Measurements from ENCODE around the gene HOXD12. TPM values are rescaled to one million over a fixed set of nuclear protein-coding genes. Genes with fewer than 3 reads are reported as not detected.
A peak's percentile ranks its signal among the peaks of the same experiment; 100 is the strongest.

HOXD12 gene
- total RNA-seq, 2 donors from 2014 or later: not detected

- Mint-ChIP-seq H3K4me1 (peaks cover 13% of the 10 kb centered on the region), H3K4me3 (no peak overlapping the region), H3K36me3 (ENCODE audit: low read depth) (peaks cover 24% of the 10 kb centered on the region), H3K27ac (no peak overlapping the region), H3K27me3 (peaks cover 63% of the 10 kb centered on the region), H3K9me3 (no peaks in the 10 kb centered on the region)
- no peak for ATAC-seq (replicated peaks)
These were observed 4.9 kb downstream of the HOXD12 start for GRCh38 chr2:176104316-176105077.

- Mint-ChIP-seq H3K9me3 (no peaks in the 10 kb centered on the region), H3K27me3 (peaks cover 70% of the 10 kb centered on the region)
These were observed 5.6 kb downstream of the HOXD12 start for GRCh38 chr2:176105078-176105729.

GRCh38 chr2:176105730-176106580 is 6.4 kb downstream of the HOXD12 start:
- no peak for ATAC-seq (replicated peaks)

More at GRCh38 chr2:176105078-176105729, 5.6 kb downstream of the HOXD12 start:
- Mint-ChIP-seq H3K4me3 (no peak overlapping the region), H3K4me1 (peaks cover 15% of the 10 kb centered on the region), H3K36me3 (ENCODE audit: low read depth) (peaks cover 26% of the 10 kb centered on the region), H3K27ac (no peak overlapping the region)
- ATAC-seq (replicated peaks): no peak

GRCh38 chr2:176106581-176107539 is 7.3 kb downstream of the HOXD12 start, which contains the start of gene HOXD11:
Gene HOXD11, plus strand, starts transcription at chr2:176107280. Its CDS starts 76 bp downstream, at chr2:176107356.
- H3K9me3 Mint-ChIP-seq: no peaks in the 10 kb centered on the region
- H3K4me1 Mint-ChIP-seq: peaks cover 15% of the 10 kb centered on the region
- H3K36me3 Mint-ChIP-seq (ENCODE audit: low read depth): peaks cover 26% of the 10 kb centered on the region
- ATAC-seq (replicated peaks): no peak
- peak within 1 kb of the TSS; percentile 47 for H3K4me3 Mint-ChIP-seq
- H3K27ac Mint-ChIP-seq: no peak within 1 kb of the TSS
- peaks cover 72% of the 10 kb centered on the region for H3K27me3 Mint-ChIP-seq

More at GRCh38 chr2:176105730-176106580, 6.4 kb downstream of the HOXD12 start:
- H3K36me3 Mint-ChIP-seq (ENCODE audit: low read depth): peaks cover 26% of the 10 kb centered on the region
- H3K9me3 Mint-ChIP-seq: no peaks in the 10 kb centered on the region
- peaks cover 15% of the 10 kb centered on the region for H3K4me1 Mint-ChIP-seq
- H3K27ac Mint-ChIP-seq: no peak overlapping the region
- peak overlapping the region; percentile 47 for H3K4me3 Mint-ChIP-seq
- peaks cover 74% of the 10 kb centered on the region for H3K27me3 Mint-ChIP-seq

GRCh38 chr2:176107731-176108181 is 8.2 kb downstream of the HOXD12 start:
- H3K4me3 Mint-ChIP-seq: no peak overlapping the region
- peaks cover 69% of the 10 kb centered on the region for H3K27me3 Mint-ChIP-seq
- no peaks in the 10 kb centered on the region for H3K9me3 Mint-ChIP-seq
- no peak overlapping the region for H3K27ac Mint-ChIP-seq
- ATAC-seq (replicated peaks): no peak
- H3K4me1 Mint-ChIP-seq: peaks cover 15% of the 10 kb centered on the region
- peaks cover 26% of the 10 kb centered on the region for H3K36me3 Mint-ChIP-seq (ENCODE audit: low read depth)

GRCh38 chr2:176109192-176109901 is 9.8 kb downstream of the HOXD12 start:
- no peak for ATAC-seq (replicated peaks)
- H3K4me3 Mint-ChIP-seq: peak overlapping the region; percentile 13
- no peak overlapping the region for H3K27ac Mint-ChIP-seq

DNA sequence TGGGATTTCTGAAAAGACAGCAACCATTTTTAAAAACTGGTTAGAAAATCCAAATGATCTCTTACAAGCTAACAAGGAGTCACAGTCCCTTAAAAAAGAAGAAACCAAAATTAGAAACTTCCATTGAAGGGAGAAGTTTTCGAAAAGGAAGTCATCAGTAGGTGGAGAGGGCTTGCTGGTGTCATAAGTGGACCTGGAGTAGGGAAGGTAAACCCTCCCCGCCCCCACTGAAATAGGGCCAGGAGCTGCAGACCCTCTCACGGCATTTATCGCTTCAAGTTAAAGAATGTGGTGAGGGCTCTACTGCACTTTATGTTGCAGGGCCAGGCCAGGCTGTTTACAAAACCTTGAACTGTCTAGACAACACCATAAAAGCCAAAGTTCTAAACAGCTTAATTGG is 10.4 kb downstream of the HOXD12 start:
- no peak overlapping the region for H3K27ac Mint-ChIP-seq
- H3K9me3 Mint-ChIP-seq: peaks cover 4% of the 10 kb centered on the region
- no peak for ATAC-seq (replicated peaks)

More at GRCh38 chr2:176109192-176109901, 9.8 kb downstream of the HOXD12 start:
- peaks cover 4% of the 10 kb centered on the region for H3K9me3 Mint-ChIP-seq
- peaks cover 15% of the 10 kb centered on the region for H3K4me1 Mint-ChIP-seq
- peaks cover 26% of the 10 kb centered on the region for H3K36me3 Mint-ChIP-seq (ENCODE audit: low read depth)
- peaks cover 70% of the 10 kb centered on the region for H3K27me3 Mint-ChIP-seq

GRCh38 chr2:176110415-176111308 is 11.1 kb downstream of the HOXD12 start:
- H3K27ac Mint-ChIP-seq: no peak overlapping the region
- peaks cover 64% of the 10 kb centered on the region for H3K27me3 Mint-ChIP-seq
- H3K9me3 Mint-ChIP-seq: peaks cover 4% of the 10 kb centered on the region
- peaks cover 14% of the 10 kb centered on the region for H3K4me1 Mint-ChIP-seq
- no peak for ATAC-seq (replicated peaks)
- H3K4me3 Mint-ChIP-seq: no peak overlapping the region
- peaks cover 18% of the 10 kb centered on the region for H3K36me3 Mint-ChIP-seq (ENCODE audit: low read depth)

More for the DNA sequence above, 10.4 kb downstream of the HOXD12 start:
- H3K27me3 Mint-ChIP-seq: peaks cover 67% of the 10 kb centered on the region
- H3K4me1 Mint-ChIP-seq: peaks cover 15% of the 10 kb centered on the region
- H3K4me3 Mint-ChIP-seq: no peak overlapping the region
- peaks cover 25% of the 10 kb centered on the region for H3K36me3 Mint-ChIP-seq (ENCODE audit: low read depth)

DNA sequence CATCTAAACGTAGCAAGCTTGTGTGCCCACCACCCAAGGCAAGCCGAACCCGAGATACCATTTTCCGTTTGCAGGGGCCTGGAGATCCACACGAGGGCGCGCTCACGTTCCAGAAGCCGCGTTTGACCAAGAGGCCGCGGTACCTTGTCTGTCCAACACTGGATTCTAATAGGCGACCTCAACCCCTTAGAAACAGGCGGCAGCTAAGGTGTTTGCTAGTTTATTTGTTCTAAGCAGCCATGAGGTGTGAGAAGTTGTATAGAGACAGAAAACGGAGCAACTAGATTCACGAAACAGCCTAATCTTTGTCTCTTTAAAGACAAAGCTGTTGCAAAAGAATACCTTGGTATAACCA is 11.7 kb downstream of the HOXD12 start:
- Mint-ChIP-seq H3K4me3 (no peak overlapping the region), H3K27ac (no peak overlapping the region), H3K36me3 (ENCODE audit: low read depth) (peaks cover 12% of the 10 kb centered on the region), H3K4me1 (peaks cover 8% of the 10 kb centered on the region), H3K9me3 (peaks cover 4% of the 10 kb centered on the region), H3K27me3 (peaks cover 60% of the 10 kb centered on the region)
- no peak for ATAC-seq (replicated peaks)

DNA sequence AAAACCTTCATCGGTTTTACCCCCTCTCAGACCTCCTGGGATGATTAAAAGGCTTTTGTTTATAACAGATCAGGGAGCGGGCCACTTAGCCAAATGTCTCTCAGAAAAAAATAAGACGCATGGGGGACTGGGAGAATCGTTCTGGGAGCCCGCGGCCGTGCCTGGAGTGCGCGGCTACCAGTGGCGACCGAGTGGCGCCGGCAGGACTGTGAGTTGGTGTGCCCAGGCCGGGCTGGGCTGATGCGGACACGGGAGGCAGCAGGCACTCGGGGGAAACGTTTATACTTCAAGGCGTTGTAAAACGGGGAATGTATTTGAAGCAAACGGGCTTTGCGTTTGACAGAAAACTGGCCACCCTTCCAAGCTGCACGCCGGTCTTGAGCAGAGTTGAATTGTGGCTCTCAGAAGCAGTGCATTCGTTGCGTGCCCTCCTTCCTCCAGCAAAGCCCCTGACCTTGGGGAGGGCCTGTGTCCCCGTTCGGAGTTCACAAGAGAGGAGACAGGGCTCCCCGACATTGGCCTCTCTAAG is 12.3 kb downstream of the HOXD12 start:
- no peak for ATAC-seq (replicated peaks)
- peaks cover 5% of the 10 kb centered on the region for H3K4me1 Mint-ChIP-seq
- peaks cover 9% of the 10 kb centered on the region for H3K36me3 Mint-ChIP-seq (ENCODE audit: low read depth)
- H3K4me3 Mint-ChIP-seq: no peak overlapping the region
- no peak overlapping the region for H3K27ac Mint-ChIP-seq
- H3K9me3 Mint-ChIP-seq: peaks cover 4% of the 10 kb centered on the region
- peaks cover 64% of the 10 kb centered on the region for H3K27me3 Mint-ChIP-seq

GRCh38 chr2:176112375-176113302 is 13.0 kb downstream of the HOXD12 start:
- H3K27ac Mint-ChIP-seq: no peak overlapping the region

More at GRCh38 chr2:176112375-176113302, 13.0 kb downstream of the HOXD12 start:
- peaks cover 5% of the 10 kb centered on the region for H3K4me1 Mint-ChIP-seq
- peaks cover 9% of the 10 kb centered on the region for H3K36me3 Mint-ChIP-seq (ENCODE audit: low read depth)
- H3K27me3 Mint-ChIP-seq: peaks cover 68% of the 10 kb centered on the region
- no peak overlapping the region for H3K4me3 Mint-ChIP-seq
- no peak for ATAC-seq (replicated peaks)
- peaks cover 4% of the 10 kb centered on the region for H3K9me3 Mint-ChIP-seq
